Left lung (tissue), 10 donors: Measurements from ENCODE around the gene NBPF3. TPM values are rescaled to one million over a fixed set of nuclear protein-coding genes. Genes with fewer than 3 reads are reported as not detected.
A peak's percentile ranks its signal among the peaks of the same experiment; 100 is the strongest.

Experiments used
- ATAC-seq: fragments of 200-7000 bp; cut with Tn5 transposase; one replicate; pipeline ENCODE4 v1.9.1; 2020; ENCODE audit warnings: moderate library complexity
- DNase-seq, 4 donors: peaks; one replicate each; pipeline ENCODE4 v3.0.0-alpha.2; 2013 to 2020
- H3K27ac ChIP-seq, 2 donors: fragments of 200-600 bp; sonication (generic) in 1 of 2; one replicate each; pipeline versions ENCODE4 v1.5.0 to v1.8.0; 2020 to 2021
- H3K27me3 ChIP-seq, 2 donors: fragments of 200-600 bp; sonication (generic) in 1 of 2; one replicate each; pipeline versions ENCODE4 v1.5.0 to v1.8.0; 2020 to 2021
- H3K36me3 ChIP-seq, 2 donors: fragments of 200-600 bp; sonication (generic) in 1 of 2; one replicate each; pipeline versions ENCODE4 v1.5.0 to v1.8.0; 2020 to 2021
- H3K4me1 ChIP-seq, 2 donors: fragments of 200-600 bp; one replicate each; pipeline ENCODE4 v1.8.0; 2021
- H3K4me3 ChIP-seq, 2 donors: fragments of 200-600 bp; sonication (generic) in 1 of 2; one replicate each; pipeline versions ENCODE4 v1.5.0 to v1.8.0; 2020 to 2021; ENCODE audit warnings: mild to moderate bottlenecking in 1 of 2
- H3K9me3 ChIP-seq, 2 donors: fragments of 200-600 bp; sonication (generic) in 1 of 2; one replicate each; pipeline versions ENCODE4 v1.5.0 to v1.8.0; 2020 to 2021
- intact Hi-C, 2 donors: fragments of 100-400 bp; cut with DNase I; formaldehyde crosslinking; loops; one replicate each; pipeline versions ENCODE4 v1.11.2 to v1.14.2; 2022
- polyA plus RNA-seq, 6 donors: library from polyadenylated mRNA; unstranded; fragments of 120-200 nt; gene quantifications; one replicate each; pipeline ENCODE4 v1.2.1, GENCODE V29; 2013; ENCODE audit not compliant: insufficient read length in 6 of 6
- total RNA-seq, 2 donors: library from RNA; stranded (reverse); fragmentation: NEBNext Ultra II Directional; extraction: Animal tissue kit (Norgen Biotek cat#: 25700); gene quantifications; one replicate each; pipeline ENCODE4 v1.2.1, GENCODE V29; 2021
- TF ChIP-seq, protein P1 (sequence below), 2 donors: fragments of 200-600 bp; sonication (generic) in 1 of 2; IDR thresholded peaks; one replicate each; pipeline versions ENCODE4 v1.5.0 to v1.8.0; 2021; ENCODE audit warnings: antibody characterized with exemption in 2 of 2
- donor health status: DM: no; HTN: yes; CAD: no.
- donor health status: DM: no; HTN: no; CAD: no.

The NBPF3 gene
- total and polyA plus RNA-seq, 8 donors: 3.6 to 23.5 (median 16.5) TPM

- TF ChIP-seq, protein P1, sequence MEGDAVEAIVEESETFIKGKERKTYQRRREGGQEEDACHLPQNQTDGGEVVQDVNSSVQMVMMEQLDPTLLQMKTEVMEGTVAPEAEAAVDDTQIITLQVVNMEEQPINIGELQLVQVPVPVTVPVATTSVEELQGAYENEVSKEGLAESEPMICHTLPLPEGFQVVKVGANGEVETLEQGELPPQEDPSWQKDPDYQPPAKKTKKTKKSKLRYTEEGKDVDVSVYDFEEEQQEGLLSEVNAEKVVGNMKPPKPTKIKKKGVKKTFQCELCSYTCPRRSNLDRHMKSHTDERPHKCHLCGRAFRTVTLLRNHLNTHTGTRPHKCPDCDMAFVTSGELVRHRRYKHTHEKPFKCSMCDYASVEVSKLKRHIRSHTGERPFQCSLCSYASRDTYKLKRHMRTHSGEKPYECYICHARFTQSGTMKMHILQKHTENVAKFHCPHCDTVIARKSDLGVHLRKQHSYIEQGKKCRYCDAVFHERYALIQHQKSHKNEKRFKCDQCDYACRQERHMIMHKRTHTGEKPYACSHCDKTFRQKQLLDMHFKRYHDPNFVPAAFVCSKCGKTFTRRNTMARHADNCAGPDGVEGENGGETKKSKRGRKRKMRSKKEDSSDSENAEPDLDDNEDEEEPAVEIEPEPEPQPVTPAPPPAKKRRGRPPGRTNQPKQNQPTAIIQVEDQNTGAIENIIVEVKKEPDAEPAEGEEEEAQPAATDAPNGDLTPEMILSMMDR (IDR thresholded peaks at IDR 0.05): no peak
- Histone ChIP-seq H3K9me3 (no peaks in the 10 kb centered on the region), H3K27ac (no peak overlapping the region), H3K36me3 (no peaks in the 10 kb centered on the region), H3K4me1 (no peaks in the 10 kb centered on the region), H3K27me3 (peaks cover 0 to 36% of the 10 kb centered on the region in 2 donors), H3K4me3 (no peak overlapping the region)
- ATAC-seq (peak; percentile 36), DNase-seq (peak in 2 of 4 donors; percentile 49 to 71)
- intact Hi-C loops: no loop called here
Observed at GRCh38 chr1:21491488-21492355, 51.8 kb downstream of the NBPF3 start.

GRCh38 chr1:21492356-21492625, 52.4 kb downstream of the NBPF3 start:
- H3K4me1 ChIP-seq: no peaks in the 10 kb centered on the region
- DNase-seq: no peak
- H3K27me3 ChIP-seq: peaks cover 0 to 36% of the 10 kb centered on the region in 2 donors
- TF ChIP-seq, protein P1 (IDR thresholded peaks at IDR 0.05): no peak
- no peak for ATAC-seq
- intact Hi-C loops: no loop called here
- no peaks in the 10 kb centered on the region for H3K36me3 ChIP-seq
- H3K9me3 ChIP-seq: no peaks in the 10 kb centered on the region
- no peak overlapping the region for H3K4me3 ChIP-seq
- no peak overlapping the region for H3K27ac ChIP-seq

DNA sequence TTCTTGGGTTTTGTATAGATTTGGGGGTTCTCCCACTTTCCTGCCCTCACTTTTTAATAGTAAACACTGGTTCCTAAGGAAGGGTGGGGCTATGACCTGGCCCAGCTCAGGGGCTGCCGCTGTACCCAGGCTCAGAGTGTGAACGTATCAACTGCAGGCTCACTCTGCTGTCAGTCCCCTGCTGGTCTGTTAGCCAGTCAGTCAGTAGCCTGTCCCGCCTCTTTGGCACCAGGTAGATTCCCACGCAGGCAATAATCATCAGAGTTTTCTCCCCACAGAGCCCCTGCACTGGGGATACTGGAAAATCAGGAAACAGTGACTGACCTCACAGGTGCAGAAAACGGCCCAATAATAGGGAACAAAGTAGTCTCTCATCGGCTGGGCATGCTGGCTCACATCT, 54.3 kb downstream of the NBPF3 start:
- Histone ChIP-seq H3K27ac (no peak overlapping the region), H3K9me3 (no peaks in the 10 kb centered on the region), H3K27me3 (peaks cover 0 to 24% of the 10 kb centered on the region in 2 donors), H3K4me1 (no peaks in the 10 kb centered on the region), H3K36me3 (no peaks in the 10 kb centered on the region), H3K4me3 (no peak overlapping the region)
- DNase-seq: no peak
- intact Hi-C loops: no loop called here
- no peak for ATAC-seq
- TF ChIP-seq, protein P1 (IDR thresholded peaks at IDR 0.05): no peak

DNA sequence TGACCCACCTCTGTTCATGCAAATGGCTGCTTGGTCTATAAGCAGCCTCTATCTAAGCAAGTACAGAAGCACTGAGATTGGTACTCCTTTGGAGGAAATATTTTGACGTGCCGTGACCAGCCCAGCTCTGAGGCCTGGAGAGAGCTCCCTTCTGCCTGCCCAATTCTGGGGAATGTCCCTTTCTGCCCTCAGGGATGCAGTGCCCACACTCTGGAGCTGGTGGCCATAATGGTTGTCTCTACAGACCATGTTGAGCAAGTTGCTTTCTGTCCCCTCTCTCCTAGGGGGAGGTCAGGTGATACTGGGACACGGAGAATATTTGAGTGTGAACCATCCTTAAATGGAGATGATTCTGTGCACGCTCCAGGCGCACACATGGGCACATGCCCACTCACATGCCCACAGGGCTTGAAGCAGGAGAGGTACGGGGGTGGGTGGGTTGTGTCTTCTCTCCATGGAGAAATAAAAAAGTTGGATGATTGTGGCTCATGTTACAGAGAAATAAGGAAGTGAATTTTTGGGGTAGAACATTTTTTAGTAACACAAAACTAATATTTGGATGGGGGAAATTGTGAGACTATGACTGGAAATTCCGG, 55.4 kb downstream of the NBPF3 start:
- H3K36me3 ChIP-seq: no peaks in the 10 kb centered on the region
- DNase-seq: no peak
- TF ChIP-seq, protein P1 (IDR thresholded peaks at IDR 0.05): no peak
- no peak for ATAC-seq
- peaks cover 0 to 21% of the 10 kb centered on the region in 2 donors for H3K27me3 ChIP-seq
- H3K27ac ChIP-seq: no peak overlapping the region
- no peaks in the 10 kb centered on the region for H3K4me1 ChIP-seq
- intact Hi-C loops: no loop called here
- no peak overlapping the region for H3K4me3 ChIP-seq
- H3K9me3 ChIP-seq: no peaks in the 10 kb centered on the region

DNA sequence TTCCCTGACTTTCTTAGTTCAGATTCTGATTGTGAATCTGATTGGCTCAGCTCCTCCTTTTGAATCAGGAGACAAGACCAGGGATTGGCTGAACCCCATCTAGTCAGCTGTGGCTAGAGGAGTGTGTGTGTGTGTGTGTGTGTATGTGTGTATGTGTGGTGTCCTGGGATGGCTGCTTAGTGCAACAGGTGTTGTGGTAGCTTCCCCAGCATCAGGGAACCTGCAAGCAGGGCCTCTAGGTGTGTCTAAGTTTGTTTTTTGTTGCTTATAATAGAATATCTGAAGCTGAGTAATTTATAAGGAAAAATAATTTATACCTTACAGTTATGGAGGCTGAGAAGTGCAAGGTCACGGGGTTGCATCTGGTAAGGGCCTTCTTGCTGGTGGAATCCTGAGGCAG, 56.1 kb downstream of the NBPF3 start:
- no peak for ATAC-seq
- no peaks in the 10 kb centered on the region for H3K36me3 ChIP-seq
- DNase-seq: no peak
- TF ChIP-seq, protein P1 (IDR thresholded peaks at IDR 0.05): no peak
- H3K4me1 ChIP-seq: no peaks in the 10 kb centered on the region
- intact Hi-C loops: no loop called here
- H3K27me3 ChIP-seq: peaks cover 0 to 16% of the 10 kb centered on the region in 2 donors
- H3K27ac ChIP-seq: no peak overlapping the region
- no peak overlapping the region for H3K4me3 ChIP-seq
- no peaks in the 10 kb centered on the region for H3K9me3 ChIP-seq
